Smooth muscle cell (in vitro differentiated cells): ENCODE results near the gene RAD23A. TPM values are rescaled to one million over a fixed set of nuclear protein-coding genes. Genes with fewer than 3 reads are reported as not detected.
A peak's percentile ranks its signal among the peaks of the same experiment; 100 is the strongest.

ENCODE experiments used
- DNase-seq: peaks from one replicate; lab custom pipeline; 2025; ENCODE audit not compliant: unreplicated experiment; lab: John Stamatoyannopoulos, UW
- H2AFZ ChIP-seq: fragments of 200-600 bp; sonication (generic); 2 replicates; pipeline ENCODE4 v1.6.0; 2016; ENCODE audit warnings: antibody characterized with exemption, low read depth, mild to moderate bottlenecking
- H3F3A ChIP-seq: fragments of 200-600 bp; sonication (generic); 2 replicates; pipeline ENCODE4 v1.6.0; 2017; ENCODE audit warnings: antibody characterized with exemption, low read depth
- H3K27ac ChIP-seq: fragments of 200-600 bp; sonication (generic); 2 replicates; pipeline ENCODE4 v1.5.1; 2016; ENCODE audit warnings: low read depth, mild to moderate bottlenecking
- H3K27me3 ChIP-seq: fragments of 200-600 bp; sonication (generic); 2 replicates; pipeline ENCODE4 v1.6.1; 2016; ENCODE audit warnings: low read depth, mild to moderate bottlenecking
- H3K36me3 ChIP-seq: fragments of 200-600 bp; sonication (generic); 2 replicates; pipeline ENCODE4 v1.5.1; 2016; ENCODE audit warnings: low read depth
- H3K4me1 ChIP-seq: fragments of 200-600 bp; sonication (generic); 2 replicates; pipeline ENCODE4 v1.5.1; 2016; ENCODE audit warnings: low read depth
- H3K4me2 ChIP-seq: fragments of 200-600 bp; sonication (generic); 2 replicates; pipeline ENCODE4 v1.6.0; 2016; ENCODE audit warnings: mild to moderate bottlenecking
- H3K4me3 ChIP-seq: fragments of 200-600 bp; sonication (generic); 2 replicates; pipeline ENCODE4 v1.5.1; 2016; ENCODE audit warnings: mild to moderate bottlenecking
- H3K79me2 ChIP-seq: fragments of 200-600 bp; sonication (generic); 2 replicates; pipeline ENCODE4 v1.6.0; 2016; ENCODE audit warnings: low read depth, mild to moderate bottlenecking
- H3K9ac ChIP-seq: fragments of 200-600 bp; sonication (generic); 2 replicates; pipeline ENCODE4 v1.6.0; 2016; ENCODE audit warnings: low read depth
- H3K9me3 ChIP-seq: fragments of 200-600 bp; sonication (generic); replicated peaks from 2 replicates; pipeline ENCODE4 v1.5.1; 2016; ENCODE audit warnings: low read depth
- H4K20me1 ChIP-seq: fragments of 200-600 bp; sonication (generic); 2 replicates; pipeline ENCODE4 v1.6.0; 2016; ENCODE audit warnings: low read depth
- WGBS: methylation state at CpG from one replicate; pipeline ENCODE4 v1.1.7; 2016; ENCODE audit warnings: low lambda C conversion rate; 5-methylcytosine and 5-hydroxymethylcytosine counted together
- polyA plus RNA-seq: library from polyadenylated mRNA; unstranded; fragments of >200 nt; fragmentation: Nextera tagmentation; extraction: Ambion mirVana; gene quantifications from 2 replicates; pipeline ENCODE4 v1.2.1, GENCODE V29; 2016
- total RNA-seq: library from RNA; depleted of rRNA; stranded (reverse); fragments of >200 nt; gene quantifications from 2 replicates; pipeline ENCODE4 v1.2.3, GENCODE V29; 2014
- TF ChIP-seq, protein P1 (sequence below): fragments of 200-600 bp; sonication (generic); IDR thresholded peaks from 2 replicates; pipeline ENCODE4 v1.5.1; 2017; ENCODE audit warnings: borderline replicate concordance, mild to moderate bottlenecking, antibody characterized with exemption; ENCODE audit not compliant: insufficient read depth, poor library complexity, severe bottlenecking

RAD23A gene
- total and polyA plus RNA-seq, 2 experiments from 2014 or later: 97.1 to 176 TPM

DNA sequence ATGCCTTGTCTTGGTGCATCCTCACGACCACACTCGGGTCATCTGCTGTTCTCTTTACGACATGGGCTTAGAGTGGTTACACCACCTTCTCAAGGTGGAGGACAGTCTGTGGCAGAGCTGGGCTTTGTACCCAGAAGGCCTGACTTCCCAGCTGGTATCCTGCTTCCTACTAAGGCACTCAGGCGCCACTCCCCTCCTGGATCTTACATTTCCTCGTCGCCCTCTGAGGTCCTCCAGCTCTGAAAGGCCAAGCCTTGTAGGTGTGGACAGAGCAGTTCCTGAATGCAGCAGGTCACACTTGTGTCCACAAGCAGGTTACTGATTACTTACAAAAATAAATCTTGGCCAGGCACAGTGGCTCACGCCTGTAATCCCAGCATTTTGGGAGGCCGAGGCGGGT is 38.5 kb upstream of the RAD23A start:
- Histone ChIP-seq H3K79me2 (no peaks in the 10 kb centered on the region), H3K27me3 (no peaks in the 10 kb centered on the region), H3K36me3 (no peaks in the 10 kb centered on the region), H3K4me2 (no peak overlapping the region), H3K9ac (no peak overlapping the region), H3K4me1 (peaks cover under 1% of the 10 kb centered on the region), H2AFZ (no peak overlapping the region), H3K9me3 (no peaks in the 10 kb centered on the region), H3K4me3 (no peak overlapping the region), H3K27ac (no peak overlapping the region), H3F3A (no peaks in the 10 kb centered on the region), H4K20me1 (no peaks in the 10 kb centered on the region)
- no peak for DNase-seq
- 86% methylated on average over 9 of the region's 9 CpGs for WGBS
- TF ChIP-seq, protein P1, sequence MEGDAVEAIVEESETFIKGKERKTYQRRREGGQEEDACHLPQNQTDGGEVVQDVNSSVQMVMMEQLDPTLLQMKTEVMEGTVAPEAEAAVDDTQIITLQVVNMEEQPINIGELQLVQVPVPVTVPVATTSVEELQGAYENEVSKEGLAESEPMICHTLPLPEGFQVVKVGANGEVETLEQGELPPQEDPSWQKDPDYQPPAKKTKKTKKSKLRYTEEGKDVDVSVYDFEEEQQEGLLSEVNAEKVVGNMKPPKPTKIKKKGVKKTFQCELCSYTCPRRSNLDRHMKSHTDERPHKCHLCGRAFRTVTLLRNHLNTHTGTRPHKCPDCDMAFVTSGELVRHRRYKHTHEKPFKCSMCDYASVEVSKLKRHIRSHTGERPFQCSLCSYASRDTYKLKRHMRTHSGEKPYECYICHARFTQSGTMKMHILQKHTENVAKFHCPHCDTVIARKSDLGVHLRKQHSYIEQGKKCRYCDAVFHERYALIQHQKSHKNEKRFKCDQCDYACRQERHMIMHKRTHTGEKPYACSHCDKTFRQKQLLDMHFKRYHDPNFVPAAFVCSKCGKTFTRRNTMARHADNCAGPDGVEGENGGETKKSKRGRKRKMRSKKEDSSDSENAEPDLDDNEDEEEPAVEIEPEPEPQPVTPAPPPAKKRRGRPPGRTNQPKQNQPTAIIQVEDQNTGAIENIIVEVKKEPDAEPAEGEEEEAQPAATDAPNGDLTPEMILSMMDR: no peak

GRCh38 chr19:12912571-12912970 is 33.1 kb upstream of the RAD23A start:
- H3K27me3 ChIP-seq: no peaks in the 10 kb centered on the region

DNA sequence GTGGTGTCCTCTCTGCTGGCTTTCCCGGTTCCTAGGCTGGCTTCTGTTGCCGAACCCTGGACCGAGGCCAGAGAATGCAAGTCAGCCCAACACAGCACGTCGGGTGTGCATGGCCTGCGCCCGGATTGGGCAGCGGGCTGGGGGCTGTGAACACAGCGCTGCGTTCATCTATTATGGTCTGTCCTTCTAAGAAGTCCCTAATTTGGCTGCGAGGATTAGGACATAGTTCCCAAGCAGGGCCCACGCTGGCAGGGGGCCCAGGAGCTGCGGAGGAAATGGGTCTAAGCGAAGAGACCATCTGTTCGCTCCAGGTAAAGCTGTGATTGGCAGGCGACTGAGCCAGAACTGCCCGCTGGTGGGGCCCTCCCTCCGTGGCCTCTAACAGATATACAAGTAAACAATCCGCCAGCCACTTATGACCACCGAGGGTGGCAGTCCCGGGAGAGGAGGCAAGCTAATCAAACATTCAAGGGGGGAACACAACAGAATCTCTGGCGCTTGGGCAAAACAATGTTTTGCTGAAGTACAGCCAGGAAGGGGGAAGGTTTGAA is 32.6 kb upstream of the RAD23A start:
- no peaks in the 10 kb centered on the region for H3F3A ChIP-seq
- peaks cover 19% of the 10 kb centered on the region for H3K4me1 ChIP-seq
- peak overlapping the region; percentile 71 for H3K4me2 ChIP-seq
- peak overlapping the region; percentile 18 for H3K4me3 ChIP-seq
- WGBS: 35% methylated on average over 22 of the region's 22 CpGs
- H3K27ac ChIP-seq: no peak overlapping the region
- no peak overlapping the region for H3K9ac ChIP-seq
- no peak overlapping the region for H2AFZ ChIP-seq
- TF ChIP-seq, protein P1: no peak
- no peaks in the 10 kb centered on the region for H4K20me1 ChIP-seq
- no peaks in the 10 kb centered on the region for H3K27me3 ChIP-seq
- H3K79me2 ChIP-seq: no peaks in the 10 kb centered on the region
- H3K9me3 ChIP-seq: no peaks in the 10 kb centered on the region
- DNase-seq: no peak
- H3K36me3 ChIP-seq: no peaks in the 10 kb centered on the region

More at GRCh38 chr19:12912571-12912970, 33.1 kb upstream of the RAD23A start:
- TF ChIP-seq, protein P1: no peak
- Histone ChIP-seq H2AFZ (no peak overlapping the region), H3K36me3 (no peaks in the 10 kb centered on the region), H3K4me2 (no peak overlapping the region), H3K4me3 (no peak overlapping the region), H3K79me2 (no peaks in the 10 kb centered on the region), H3K27ac (no peak overlapping the region), H4K20me1 (no peaks in the 10 kb centered on the region), H3K9ac (no peak overlapping the region), H3K4me1 (peaks cover 19% of the 10 kb centered on the region), H3K9me3 (no peaks in the 10 kb centered on the region), H3F3A (no peaks in the 10 kb centered on the region)
- 73% methylated on average over 4 of the region's 4 CpGs for WGBS
- no peak for DNase-seq
